Measurements from ENCODE around the gene MATN1. TPM values are rescaled to one million over a fixed set of nuclear protein-coding genes. Genes with fewer than 3 reads are reported as not detected.

MATN1 gene
- total RNA-seq, 6 experiments from 2014 or later, result 0.06 TPM; not detected in 5

DNA sequence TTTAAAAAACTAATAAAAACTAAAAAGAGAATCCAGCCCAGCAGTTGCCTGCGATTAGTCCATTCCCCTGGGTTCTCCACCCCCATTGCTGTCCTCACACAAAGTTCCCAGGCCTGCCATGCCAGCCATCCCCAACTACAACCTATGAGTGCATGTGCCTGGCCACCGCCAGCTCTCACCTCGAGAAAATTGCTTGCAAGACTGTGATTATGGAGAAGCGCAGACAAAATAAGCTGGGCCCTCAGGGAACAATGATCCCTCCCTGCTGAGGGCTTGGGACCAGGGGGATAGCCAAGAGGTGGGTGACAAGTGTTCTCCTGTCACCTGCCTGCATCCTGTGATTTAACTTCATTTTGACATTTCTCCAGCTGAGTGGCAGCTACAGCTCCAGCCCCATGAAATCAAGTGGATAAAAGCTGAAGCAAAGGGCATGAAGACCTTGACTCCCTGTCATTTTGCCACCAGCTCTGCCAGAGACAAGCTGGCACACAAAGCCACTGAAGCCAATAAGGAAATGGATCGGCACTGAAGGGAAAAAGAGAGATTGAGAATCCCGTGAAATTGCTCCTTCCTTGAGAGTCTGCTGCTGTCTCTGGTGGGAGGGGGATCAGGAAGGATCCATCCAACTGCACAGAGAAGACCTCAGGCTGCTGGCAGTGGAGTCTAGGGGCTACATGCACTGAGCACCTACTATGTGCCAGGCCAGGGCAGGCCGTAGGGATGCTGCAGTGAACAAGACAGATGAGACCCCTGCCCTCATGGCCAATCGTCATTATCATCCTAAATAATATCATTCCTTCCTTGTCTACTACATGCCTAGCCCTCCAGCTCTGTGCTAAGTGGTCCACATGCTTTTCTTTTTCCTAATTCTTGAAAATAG lies 40.7 kb downstream of the MATN1 start:
- Mint-ChIP-seq H3K36me3 (ENCODE audit: low read depth) (no peaks in the 10 kb centered on the region), H3K9me3 (no peaks in the 10 kb centered on the region), H3K4me3 (no peak overlapping the region), H3K4me1 (ENCODE audit: low read depth) (no peaks in the 10 kb centered on the region), H3K27ac (no peak overlapping the region), H3K27me3 (ENCODE audit: insufficient read depth) (peaks cover 45% of the 10 kb centered on the region)
- DNase-seq, result no peak
- TF ChIP-seq, protein P1, sequence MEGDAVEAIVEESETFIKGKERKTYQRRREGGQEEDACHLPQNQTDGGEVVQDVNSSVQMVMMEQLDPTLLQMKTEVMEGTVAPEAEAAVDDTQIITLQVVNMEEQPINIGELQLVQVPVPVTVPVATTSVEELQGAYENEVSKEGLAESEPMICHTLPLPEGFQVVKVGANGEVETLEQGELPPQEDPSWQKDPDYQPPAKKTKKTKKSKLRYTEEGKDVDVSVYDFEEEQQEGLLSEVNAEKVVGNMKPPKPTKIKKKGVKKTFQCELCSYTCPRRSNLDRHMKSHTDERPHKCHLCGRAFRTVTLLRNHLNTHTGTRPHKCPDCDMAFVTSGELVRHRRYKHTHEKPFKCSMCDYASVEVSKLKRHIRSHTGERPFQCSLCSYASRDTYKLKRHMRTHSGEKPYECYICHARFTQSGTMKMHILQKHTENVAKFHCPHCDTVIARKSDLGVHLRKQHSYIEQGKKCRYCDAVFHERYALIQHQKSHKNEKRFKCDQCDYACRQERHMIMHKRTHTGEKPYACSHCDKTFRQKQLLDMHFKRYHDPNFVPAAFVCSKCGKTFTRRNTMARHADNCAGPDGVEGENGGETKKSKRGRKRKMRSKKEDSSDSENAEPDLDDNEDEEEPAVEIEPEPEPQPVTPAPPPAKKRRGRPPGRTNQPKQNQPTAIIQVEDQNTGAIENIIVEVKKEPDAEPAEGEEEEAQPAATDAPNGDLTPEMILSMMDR (IDR thresholded peaks at IDR 0.05), result no peak

DNA sequence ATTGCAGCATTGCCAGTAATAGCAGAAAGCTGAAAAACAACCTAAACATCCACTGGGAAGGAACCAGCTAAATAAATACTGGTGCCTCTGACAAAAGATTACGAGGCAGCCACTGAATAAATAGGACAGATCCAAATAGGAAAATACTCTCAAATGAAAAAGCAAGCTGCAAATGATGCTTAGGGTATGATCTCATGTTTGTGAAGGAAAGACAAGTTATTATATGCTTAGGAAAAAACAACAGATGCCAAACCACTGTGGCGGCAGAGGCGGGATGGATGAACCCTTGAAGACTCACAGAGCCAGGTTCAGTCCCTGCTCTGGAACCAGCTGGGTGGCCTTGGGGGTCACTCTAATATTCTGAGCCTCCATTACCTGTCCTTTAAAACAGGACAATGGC lies 41.6 kb downstream of the MATN1 start:
- H3K4me3 Mint-ChIP-seq, result no peak overlapping the region
- DNase-seq, result no peak
- TF ChIP-seq, protein P1 (IDR thresholded peaks at IDR 0.05), result no peak
- H3K36me3 Mint-ChIP-seq (ENCODE audit: low read depth), result no peaks in the 10 kb centered on the region
- H3K4me1 Mint-ChIP-seq (ENCODE audit: low read depth), result no peaks in the 10 kb centered on the region
- no peak overlapping the region for H3K27ac Mint-ChIP-seq
- no peaks in the 10 kb centered on the region; the same call in 1 of the 2 replicates for H3K9me3 Mint-ChIP-seq
- peaks cover 39% of the 10 kb centered on the region for H3K27me3 Mint-ChIP-seq (ENCODE audit: insufficient read depth)

DNA sequence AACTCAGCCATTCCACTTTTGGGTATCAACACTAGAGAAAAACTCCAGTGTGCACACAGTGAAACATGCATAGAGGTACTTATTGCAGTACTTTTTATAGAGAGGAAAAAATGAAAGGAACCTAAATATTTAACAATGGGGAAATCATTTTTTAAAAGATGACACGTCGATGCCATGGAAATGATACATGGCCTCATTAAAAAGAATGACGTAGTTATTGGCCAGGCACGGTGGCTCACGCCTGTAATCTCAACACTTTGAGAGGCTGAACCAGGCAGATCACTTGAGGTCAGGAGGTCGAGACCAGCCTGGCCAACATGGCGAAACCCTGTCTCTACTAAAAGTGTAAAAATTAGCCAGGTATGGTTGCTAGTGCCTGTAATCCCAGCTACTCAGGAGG lies 42.5 kb downstream of the MATN1 start:
- H3K4me3 Mint-ChIP-seq, result no peak overlapping the region
- H3K27ac Mint-ChIP-seq, result no peak overlapping the region
- H3K36me3 Mint-ChIP-seq (ENCODE audit: low read depth), result no peaks in the 10 kb centered on the region
- DNase-seq, result no peak
- H3K9me3 Mint-ChIP-seq, result no peaks in the 10 kb centered on the region; the same call in 1 of the 2 replicates
- TF ChIP-seq, protein P1 (IDR thresholded peaks at IDR 0.05), result no peak
- peaks cover 33% of the 10 kb centered on the region for H3K27me3 Mint-ChIP-seq (ENCODE audit: insufficient read depth)
- H3K4me1 Mint-ChIP-seq (ENCODE audit: low read depth), result peaks cover 3% of the 10 kb centered on the region

DNA sequence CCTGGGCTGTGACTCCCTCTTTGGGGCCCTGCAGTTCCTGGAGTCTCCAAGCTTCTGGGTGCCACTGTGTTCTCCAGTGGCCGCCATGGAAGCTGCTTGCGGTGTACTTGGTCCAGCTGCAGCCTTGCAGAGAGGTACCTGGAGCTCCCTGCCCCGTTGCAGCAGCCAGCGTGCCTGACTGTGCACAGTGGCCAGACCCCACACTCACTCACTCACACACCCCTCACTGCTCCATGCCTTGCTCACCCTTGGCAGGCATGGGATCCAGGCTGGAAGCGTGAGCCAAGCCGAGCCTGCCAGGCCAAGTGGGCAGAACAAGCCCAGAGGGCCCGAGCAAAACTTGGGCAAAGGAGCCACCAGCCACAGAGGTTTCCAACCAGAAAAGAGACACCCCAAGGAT lies 43.0 kb downstream of the MATN1 start:
- no peak overlapping the region for H3K27ac Mint-ChIP-seq
- peaks cover 7% of the 10 kb centered on the region for H3K4me1 Mint-ChIP-seq (ENCODE audit: low read depth)
- TF ChIP-seq, protein P1 (IDR thresholded peaks at IDR 0.05), result no peak
- H3K36me3 Mint-ChIP-seq (ENCODE audit: low read depth), result no peaks in the 10 kb centered on the region
- DNase-seq, result no peak
- H3K9me3 Mint-ChIP-seq, result no peaks in the 10 kb centered on the region; the same call in 1 of the 2 replicates
- H3K27me3 Mint-ChIP-seq (ENCODE audit: insufficient read depth), result peaks cover 33% of the 10 kb centered on the region
- H3K4me3 Mint-ChIP-seq, result no peak overlapping the region

DNA sequence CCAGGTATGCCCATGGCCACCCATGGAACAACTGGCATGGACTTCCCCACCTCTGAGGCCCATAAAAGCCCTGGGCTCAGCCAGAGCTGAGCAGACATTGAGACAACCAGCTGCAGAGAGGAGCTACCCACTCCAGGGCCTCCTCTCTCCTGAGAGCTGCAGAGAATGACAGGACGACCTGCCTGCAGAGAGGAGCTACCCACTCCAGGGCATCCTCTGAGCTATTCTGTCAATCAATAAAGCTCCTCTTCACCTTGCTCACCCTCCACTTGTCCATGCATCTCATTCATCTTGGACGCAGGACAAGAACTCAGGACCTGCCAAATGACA lies 43.4 kb downstream of the MATN1 start:
- TF ChIP-seq, protein P1 (IDR thresholded peaks at IDR 0.05), result no peak
- Mint-ChIP-seq H3K27ac (no peak overlapping the region), H3K27me3 (ENCODE audit: insufficient read depth) (peaks cover 33% of the 10 kb centered on the region), H3K4me3 (no peak overlapping the region), H3K4me1 (ENCODE audit: low read depth) (peaks cover 12% of the 10 kb centered on the region), H3K36me3 (ENCODE audit: low read depth) (no peaks in the 10 kb centered on the region), H3K9me3 (no peaks in the 10 kb centered on the region; the same call in 1 of the 2 replicates)
- DNase-seq, result no peak

Measured in HFFc6 (cell line).